ENCODE measurements around the gene ERC1. TPM values are rescaled to one million over a fixed set of nuclear protein-coding genes. Genes with fewer than 3 reads are reported as not detected.

ERC1 gene
- total RNA-seq, 1 experiment from 2014 or later, result 12.3 TPM

- DNase-seq (peak; percentile 22), ATAC-seq (no peak; the same call in 1 of the 2 replicates)
- Histone ChIP-seq H4K20me1 (ENCODE audit: low read length) (no peaks in the 10 kb centered on the region), H2AFZ (ENCODE audit: low read length) (no peak overlapping the region), H3K4me1 (ENCODE audit: insufficient read depth, low read length) (peaks cover 56% of the 10 kb centered on the region), H3F3A (ENCODE audit: low read length, unreplicated experiment) (no peaks in the 10 kb centered on the region), H3K36me3 (ENCODE audit: low read depth, low read length) (no peaks in the 10 kb centered on the region), H3K27me3 (ENCODE audit: low read length) (no peaks in the 10 kb centered on the region), H3K9me2 (replicated peaks; ENCODE audit: low read length) (no peaks in the 10 kb centered on the region), H3K4me3 (ENCODE audit: low read length) (no peak overlapping the region), H3K27ac (ENCODE audit: low read length) (peak overlapping the region; percentile 72), H3K9ac (ENCODE audit: low read length) (peak overlapping the region; percentile 32; the same call in 1 of the 2 replicates), H3K9me3 (ENCODE audit: low read length) (no peaks in the 10 kb centered on the region), H3K4me2 (ENCODE audit: low read length) (no peak overlapping the region), H3K79me2 (ENCODE audit: low read length) (no peaks in the 10 kb centered on the region)
- ChIA-PET CTCF (no interaction called here), POLR2A (ENCODE audit: unreplicated experiment) (no interaction called here)
- no peak for TF ChIP-seq EZH2 (IDR thresholded peaks at IDR 0.05; ENCODE audit: low read length, unreplicated experiment)
- TF ChIP-seq EZH2phosphoT487 (IDR thresholded peaks at IDR 0.05; ENCODE audit: borderline replicate concordance, low read length), result no peak
- TF ChIP-seq CTCF (conservative IDR thresholded peaks at IDR 0.05; ENCODE audit: low read depth, low read length), result no peak
- no TSS peak for BruUV-seq (replicated peaks)
- intact Hi-C loops (cut with micrococcal nuclease), result loop anchor here (5.0 kb wide), 1 partner anchor 36 kb away; no protein-coding TSS in a partner anchor
These were observed 195.3 kb downstream of the ERC1 start for GRCh38 chr12:1186298-1186697.

DNA sequence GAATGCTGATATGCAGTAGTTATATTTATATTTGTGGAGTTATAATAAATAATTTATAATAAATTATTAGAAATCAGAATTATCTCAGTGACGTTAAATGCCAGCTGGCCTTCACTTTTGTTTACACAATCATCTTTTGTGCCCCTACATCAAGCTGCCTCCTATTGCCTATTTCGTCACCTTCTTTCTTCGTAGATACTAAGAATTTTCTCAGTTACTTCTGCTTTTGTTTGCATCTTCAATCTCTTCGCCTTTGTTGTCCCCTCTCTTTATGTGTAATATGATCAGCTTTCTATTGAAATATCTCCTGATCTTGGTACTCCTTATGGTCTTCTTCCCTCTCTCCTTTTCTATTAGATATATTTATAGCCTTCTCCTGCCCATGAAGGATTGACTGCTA, 197.0 kb downstream of the ERC1 start:
- Histone ChIP-seq H4K20me1 (ENCODE audit: low read length) (no peaks in the 10 kb centered on the region), H3K9me2 (replicated peaks; ENCODE audit: low read length) (no peaks in the 10 kb centered on the region), H3K4me3 (ENCODE audit: low read length) (no peak overlapping the region), H3K9ac (ENCODE audit: low read length) (no peak overlapping the region), H3K79me2 (ENCODE audit: low read length) (no peaks in the 10 kb centered on the region), H3K9me3 (ENCODE audit: low read length) (no peaks in the 10 kb centered on the region), H3K4me2 (ENCODE audit: low read length) (no peak overlapping the region), H3K36me3 (ENCODE audit: low read depth, low read length) (no peaks in the 10 kb centered on the region), H3K27ac (ENCODE audit: low read length) (no peak overlapping the region), H3K4me1 (ENCODE audit: insufficient read depth, low read length) (peaks cover 42% of the 10 kb centered on the region), H2AFZ (ENCODE audit: low read length) (no peak overlapping the region), H3K27me3 (ENCODE audit: low read length) (no peaks in the 10 kb centered on the region), H3F3A (ENCODE audit: low read length, unreplicated experiment) (no peaks in the 10 kb centered on the region)
- no TSS peak for BruUV-seq (replicated peaks)
- intact Hi-C loops (cut with micrococcal nuclease), result loop anchor here (5.0 kb wide), 1 partner anchor 34 kb away; no protein-coding TSS in a partner anchor
- ATAC-seq (no peak), DNase-seq (no peak)
- ChIA-PET CTCF (no interaction called here), POLR2A (ENCODE audit: unreplicated experiment) (no interaction called here)
- TF ChIP-seq EZH2 (IDR thresholded peaks at IDR 0.05; ENCODE audit: low read length, unreplicated experiment) (no peak), EZH2phosphoT487 (IDR thresholded peaks at IDR 0.05; ENCODE audit: borderline replicate concordance, low read length) (no peak), CTCF (conservative IDR thresholded peaks at IDR 0.05; ENCODE audit: low read depth, low read length) (no peak)

GRCh38 chr12:1189163-1189562, 198.1 kb downstream of the ERC1 start:
- H4K20me1 ChIP-seq (ENCODE audit: low read length), result no peaks in the 10 kb centered on the region
- H3K9ac ChIP-seq (ENCODE audit: low read length), result peak overlapping the region; percentile 35
- H3K4me3 ChIP-seq (ENCODE audit: low read length), result no peak overlapping the region
- peak overlapping the region; percentile 79 for H3K27ac ChIP-seq (ENCODE audit: low read length)
- H2AFZ ChIP-seq (ENCODE audit: low read length), result no peak overlapping the region
- peaks cover 40% of the 10 kb centered on the region for H3K4me1 ChIP-seq (ENCODE audit: insufficient read depth, low read length)
- ChIA-PET CTCF (no interaction called here), POLR2A (ENCODE audit: unreplicated experiment) (no interaction called here)
- no peaks in the 10 kb centered on the region for H3K79me2 ChIP-seq (ENCODE audit: low read length)
- no TSS peak for BruUV-seq (replicated peaks)
- no peaks in the 10 kb centered on the region for H3K9me2 ChIP-seq (replicated peaks; ENCODE audit: low read length)
- no peak for TF ChIP-seq EZH2phosphoT487 (IDR thresholded peaks at IDR 0.05; ENCODE audit: borderline replicate concordance, low read length)
- no peak for TF ChIP-seq EZH2 (IDR thresholded peaks at IDR 0.05; ENCODE audit: low read length, unreplicated experiment)
- TF ChIP-seq CTCF (conservative IDR thresholded peaks at IDR 0.05; ENCODE audit: low read depth, low read length), result no peak
- H3F3A ChIP-seq (ENCODE audit: low read length, unreplicated experiment), result no peaks in the 10 kb centered on the region
- intact Hi-C loops (cut with micrococcal nuclease), result loop anchor here (5.0 kb wide), 1 partner anchor 33 kb away; no protein-coding TSS in a partner anchor
- no peaks in the 10 kb centered on the region for H3K9me3 ChIP-seq (ENCODE audit: low read length)
- no peaks in the 10 kb centered on the region for H3K27me3 ChIP-seq (ENCODE audit: low read length)
- DNase-seq, result peak; percentile 87
- ATAC-seq, result peak; percentile 96
- peak overlapping the region; percentile 36 for H3K4me2 ChIP-seq (ENCODE audit: low read length)
- no peaks in the 10 kb centered on the region for H3K36me3 ChIP-seq (ENCODE audit: low read depth, low read length)
